Measurements from ENCODE around the gene SPDEF. TPM values are rescaled to one million over a fixed set of nuclear protein-coding genes. Genes with fewer than 3 reads are reported as not detected.

The SPDEF gene
- not detected for polyA plus RNA-seq (ENCODE audit: low read depth in 6 of 6)

DNA sequence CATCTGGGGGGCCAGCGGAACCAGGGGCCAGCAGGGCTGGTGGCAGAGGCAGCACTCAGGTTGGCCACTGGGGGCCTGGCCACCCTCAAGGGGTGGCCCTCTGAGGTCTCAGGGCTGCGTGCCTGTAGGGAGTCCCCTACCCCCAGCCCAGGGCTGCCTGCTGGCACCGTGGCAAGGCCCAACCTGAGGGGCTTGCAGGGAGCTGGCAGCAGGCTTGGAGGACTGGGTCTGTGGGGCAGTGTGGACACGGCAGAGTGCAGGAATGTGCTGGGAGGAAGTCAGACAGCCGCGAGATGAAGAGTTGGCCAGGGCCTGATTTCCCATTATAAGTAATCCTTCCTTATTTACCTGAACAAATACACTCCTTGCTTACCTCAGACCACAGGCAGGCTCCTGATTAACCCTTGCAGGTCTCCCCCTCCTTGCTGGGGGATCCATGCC, at the start of gene SPDEF:
SPDEF (minus strand) TSS at position 299 of the 441 bp plus-strand sequence. CDS start 11,874 bp downstream, outside the sequence.
- peak within 1 kb of the TSS in 1 of 6 donors; percentile 47 for H3K27ac Mint-ChIP-seq
- H3K36me3 Mint-ChIP-seq: no peaks in the 10 kb centered on the region
- peaks cover 0 to 8% (median 8%) of the 10 kb centered on the region in 3 donors for H3K27me3 Mint-ChIP-seq
- H3K4me3 Mint-ChIP-seq: no peak within 1 kb of the TSS
- peaks cover 4 to 12% (median 6%) of the 10 kb centered on the region in 3 donors for H3K4me1 Mint-ChIP-seq
- H3K9me3 Mint-ChIP-seq: peaks cover 0 to 7% (median 0%) of the 10 kb centered on the region in 7 donors
- no peak for DNase-seq
- ATAC-seq (ENCODE audit: low read depth in 2 of 2): no peak

DNA sequence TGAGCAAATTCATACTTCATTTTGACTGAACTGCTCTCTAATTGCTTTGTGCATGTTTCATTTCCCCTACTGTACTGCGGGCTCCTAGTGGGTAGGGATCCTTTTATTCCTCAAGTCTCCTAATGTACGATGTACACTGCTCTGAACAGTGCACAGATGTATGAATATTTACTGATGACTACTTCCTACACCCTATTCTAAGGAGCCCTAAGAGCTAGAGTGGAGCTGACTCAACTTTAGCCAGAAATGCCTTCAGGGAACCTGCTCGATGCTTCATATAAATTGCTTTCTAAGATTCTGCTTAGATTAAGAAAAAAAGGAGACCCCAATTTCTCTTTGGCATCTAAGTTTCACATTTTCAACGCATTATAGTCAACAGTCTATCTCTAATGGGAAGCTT, 47.6 kb upstream of the SPDEF start:
- Mint-ChIP-seq H3K27ac (no peak overlapping the region), H3K27me3 (no peaks in the 10 kb centered on the region), H3K36me3 (peaks cover 5 to 8% of the 10 kb centered on the region in 2 donors), H3K4me1 (peaks cover 14 to 19% (median 19%) of the 10 kb centered on the region in 3 donors), H3K4me3 (no peak overlapping the region), H3K9me3 (no peaks in the 10 kb centered on the region)
- ATAC-seq (ENCODE audit: low read depth in 2 of 2) (no peak), DNase-seq (no peak)

DNA sequence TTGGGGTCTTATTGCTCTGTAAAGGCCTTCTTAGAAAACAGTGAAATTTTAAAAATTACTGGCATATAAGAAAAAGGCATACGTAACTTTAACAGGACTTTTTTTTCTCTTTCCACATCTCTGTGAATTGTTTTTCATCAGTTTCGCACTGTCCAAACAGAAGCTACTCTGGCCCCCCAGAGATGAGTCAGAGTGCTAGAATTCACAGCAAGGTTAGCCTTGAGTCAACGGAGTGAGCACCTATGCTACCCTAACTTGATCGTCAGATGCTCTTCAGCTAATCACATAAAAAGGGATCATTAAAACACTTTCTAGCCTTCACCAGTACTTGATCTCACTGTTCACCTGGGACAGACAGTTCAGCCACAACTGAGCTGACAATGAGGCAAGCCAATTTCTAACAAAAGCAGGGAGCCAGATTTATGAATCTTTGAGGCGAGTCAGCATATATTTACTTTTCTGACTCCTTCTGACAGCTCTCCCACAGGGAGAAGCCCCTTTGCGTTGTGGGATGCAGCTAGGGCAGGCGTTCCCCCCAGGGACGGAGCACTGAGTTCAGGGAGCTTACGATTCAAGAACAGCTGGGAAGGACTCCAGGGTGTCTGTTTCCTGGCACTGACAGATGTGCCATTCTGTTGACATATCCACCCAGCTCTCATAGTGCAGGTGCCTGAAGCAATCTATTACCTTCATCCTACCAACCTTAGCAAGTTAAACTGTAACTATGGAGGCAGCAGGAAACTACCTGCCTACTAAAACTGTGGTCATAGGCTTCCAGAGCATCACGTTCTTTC, 46.4 kb upstream of the SPDEF start:
- Mint-ChIP-seq H3K27me3 (no peaks in the 10 kb centered on the region), H3K9me3 (no peaks in the 10 kb centered on the region), H3K36me3 (peaks cover 5 to 8% of the 10 kb centered on the region in 2 donors), H3K27ac (no peak overlapping the region), H3K4me1 (peaks cover 19 to 27% (median 24%) of the 10 kb centered on the region in 3 donors), H3K4me3 (no peak overlapping the region)
- DNase-seq (no peak), ATAC-seq (ENCODE audit: low read depth in 2 of 2) (no peak)

DNA sequence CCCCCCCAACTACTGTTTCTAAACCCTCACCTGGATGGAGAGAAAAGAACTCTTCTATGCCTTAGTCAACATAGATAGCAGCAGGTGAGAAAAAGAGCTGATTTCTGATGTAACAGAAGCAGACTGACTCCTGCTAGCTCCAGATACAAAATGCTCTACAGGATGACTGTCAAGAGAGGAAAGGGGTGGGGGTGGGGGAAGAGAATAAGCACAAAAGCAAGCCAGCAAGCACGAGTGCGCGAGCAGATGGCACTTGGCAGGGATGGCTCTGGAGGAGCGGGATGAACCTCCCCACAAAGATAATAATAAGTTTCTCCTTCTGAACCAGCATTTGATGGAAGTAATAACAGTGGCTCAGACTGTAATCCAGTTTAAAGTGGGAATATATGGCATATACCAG, 45.6 kb upstream of the SPDEF start:
- DNase-seq (no peak), ATAC-seq (ENCODE audit: low read depth in 2 of 2) (no peak)
- H3K4me3 Mint-ChIP-seq: no peak overlapping the region
- H3K27me3 Mint-ChIP-seq: no peaks in the 10 kb centered on the region
- H3K4me1 Mint-ChIP-seq: peaks cover 25 to 35% (median 31%) of the 10 kb centered on the region in 3 donors
- no peaks in the 10 kb centered on the region for H3K9me3 Mint-ChIP-seq
- peak overlapping the region in 2 of 6 donors; percentile 72 to 78 for H3K27ac Mint-ChIP-seq
- H3K36me3 Mint-ChIP-seq: peaks cover 5 to 8% of the 10 kb centered on the region in 2 donors

DNA sequence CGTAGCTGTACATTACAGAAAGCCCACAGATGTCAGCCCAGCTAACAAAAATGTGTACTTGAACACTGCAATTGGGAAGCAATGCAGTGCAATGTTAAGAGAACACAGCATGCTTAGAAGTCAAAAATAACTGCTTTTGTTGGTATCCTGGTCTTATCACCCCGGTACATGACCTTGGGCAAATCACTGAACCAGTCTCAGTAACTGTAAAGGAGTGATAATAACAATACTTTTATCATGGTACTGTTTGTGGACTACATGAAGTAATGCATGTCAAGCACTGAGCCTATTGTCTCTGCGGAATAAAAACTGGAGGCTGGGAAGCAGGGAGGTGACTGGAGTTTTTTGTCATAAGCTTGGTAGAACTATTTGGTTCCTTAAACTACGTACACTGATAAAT, 44.7 kb upstream of the SPDEF start:
- peak overlapping the region in 1 of 6 donors; percentile 9 for H3K27ac Mint-ChIP-seq
- ATAC-seq (ENCODE audit: low read depth in 2 of 2) (no peak), DNase-seq (no peak)
- H3K9me3 Mint-ChIP-seq: no peaks in the 10 kb centered on the region
- H3K4me1 Mint-ChIP-seq: peaks cover 26 to 43% (median 31%) of the 10 kb centered on the region in 3 donors
- H3K27me3 Mint-ChIP-seq: no peaks in the 10 kb centered on the region
- peaks cover 0 to 1% of the 10 kb centered on the region in 2 donors for H3K36me3 Mint-ChIP-seq
- H3K4me3 Mint-ChIP-seq: no peak overlapping the region

DNA sequence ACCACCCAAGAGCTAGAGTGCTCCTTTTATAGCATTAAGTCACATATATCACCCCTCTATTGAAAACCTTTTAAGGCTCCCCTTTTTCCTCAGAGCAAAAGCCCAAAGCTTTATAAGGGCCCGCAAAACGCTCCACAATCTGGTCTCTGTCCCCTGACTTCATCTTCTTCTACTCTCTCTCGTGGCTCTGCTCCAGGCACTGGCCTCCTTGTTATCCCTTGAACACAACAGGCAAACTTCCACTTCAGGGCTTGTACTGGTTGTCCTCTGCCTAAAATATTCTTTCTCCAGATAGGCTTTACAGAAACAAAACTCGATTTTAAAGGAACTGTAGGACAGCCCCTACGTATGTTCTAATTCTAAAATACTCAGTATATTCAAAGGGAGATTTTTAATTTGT, 44.0 kb upstream of the SPDEF start:
- H3K36me3 Mint-ChIP-seq: no peaks in the 10 kb centered on the region
- no peaks in the 10 kb centered on the region for H3K27me3 Mint-ChIP-seq
- H3K9me3 Mint-ChIP-seq: no peaks in the 10 kb centered on the region
- ATAC-seq (ENCODE audit: low read depth in 2 of 2) (no peak), DNase-seq (no peak)
- no peak overlapping the region for H3K4me3 Mint-ChIP-seq
- peaks cover 26 to 45% (median 30%) of the 10 kb centered on the region in 3 donors for H3K4me1 Mint-ChIP-seq
- H3K27ac Mint-ChIP-seq: peak overlapping the region in 2 of 6 donors; percentile 31 to 42

DNA sequence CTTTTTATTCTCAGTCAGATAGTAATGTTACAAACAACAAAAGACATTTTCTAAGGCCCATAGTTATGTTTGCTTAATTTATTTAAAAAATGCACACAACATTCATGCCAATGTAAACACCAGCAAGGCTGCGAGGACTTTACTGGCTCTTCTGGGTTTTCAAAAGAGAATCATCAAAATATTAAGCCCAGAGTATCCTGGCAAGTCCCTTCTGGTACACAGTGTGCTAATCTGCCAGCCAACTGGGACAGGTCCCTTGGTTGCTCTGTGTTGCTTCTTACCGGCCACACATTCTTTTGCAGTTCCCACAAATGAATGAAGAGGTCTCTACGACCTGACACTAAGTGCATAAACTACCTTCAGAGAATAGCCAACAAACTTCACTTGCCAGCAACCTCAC, 42.6 kb upstream of the SPDEF start:
- Mint-ChIP-seq H3K27me3 (no peaks in the 10 kb centered on the region), H3K4me3 (peak overlapping the region in 1 of 8 donors; percentile 44), H3K4me1 (peaks cover 26 to 54% (median 30%) of the 10 kb centered on the region in 3 donors), H3K9me3 (no peaks in the 10 kb centered on the region), H3K27ac (peak overlapping the region in 2 of 6 donors; percentile 26 to 27), H3K36me3 (no peaks in the 10 kb centered on the region)
- no peak for DNase-seq
- no peak for ATAC-seq (ENCODE audit: low read depth in 2 of 2)

DNA sequence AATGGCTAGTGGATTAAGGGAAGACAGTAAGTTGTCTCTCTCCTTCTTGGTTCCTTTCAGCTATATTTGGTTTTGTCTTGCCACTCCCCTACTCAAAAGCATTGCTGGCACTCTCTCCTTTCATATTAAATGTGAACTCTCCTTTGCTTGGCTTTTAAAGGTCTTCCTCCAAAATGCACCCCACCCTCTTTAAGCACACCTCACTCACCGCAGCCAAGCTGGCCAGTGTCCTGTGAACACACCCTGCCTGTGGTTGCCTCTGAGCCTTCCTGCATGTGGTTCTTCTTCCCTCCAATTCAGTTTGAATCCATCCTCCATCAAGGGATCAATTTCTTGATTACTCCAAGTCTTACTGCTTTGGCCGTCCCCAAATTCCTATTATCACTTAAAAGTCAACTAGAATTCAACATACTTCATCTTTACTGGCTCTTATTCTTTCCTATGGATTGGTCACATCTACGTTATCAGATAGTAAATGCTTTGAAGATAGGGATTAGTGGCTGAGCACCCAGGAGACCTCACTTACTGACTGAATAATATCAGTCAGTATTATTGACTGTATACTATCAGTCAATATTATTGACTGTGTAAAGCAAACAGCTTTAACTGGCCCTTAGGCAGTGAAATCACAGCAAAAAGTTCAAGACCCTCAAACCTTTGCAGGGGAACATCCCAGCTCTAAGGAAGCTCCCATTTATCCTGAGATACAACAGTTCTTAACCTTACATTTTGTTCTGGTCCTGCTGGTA, 41.6 kb upstream of the SPDEF start:
- no peaks in the 10 kb centered on the region for H3K36me3 Mint-ChIP-seq
- ATAC-seq (ENCODE audit: low read depth in 2 of 2) (no peak), DNase-seq (no peak)
- peaks cover 26 to 57% (median 30%) of the 10 kb centered on the region in 3 donors for H3K4me1 Mint-ChIP-seq
- no peaks in the 10 kb centered on the region for H3K9me3 Mint-ChIP-seq
- no peaks in the 10 kb centered on the region for H3K27me3 Mint-ChIP-seq
- H3K4me3 Mint-ChIP-seq: peak overlapping the region in 2 of 8 donors; percentile 43 to 75
- peak overlapping the region in 5 of 6 donors; percentile 1 to 78 (median 64) for H3K27ac Mint-ChIP-seq

DNA sequence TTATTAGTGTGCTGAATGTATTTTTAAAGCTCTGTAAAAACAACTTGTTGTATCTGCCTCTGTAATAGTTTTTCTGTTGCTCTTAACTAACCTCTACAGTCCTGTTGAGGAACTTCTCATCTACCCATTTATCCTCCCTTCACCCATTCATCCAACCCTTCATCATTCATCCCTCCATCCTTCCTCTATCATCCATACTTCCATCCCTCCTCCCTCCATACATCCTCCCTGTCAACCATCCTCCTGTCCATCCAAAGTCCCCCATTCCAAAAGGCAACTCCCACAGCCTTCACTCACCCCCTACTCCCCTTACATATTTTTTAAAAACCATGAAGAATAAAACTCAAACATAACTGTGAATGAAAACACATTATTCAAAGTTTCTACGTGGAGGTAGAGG, 40.7 kb upstream of the SPDEF start:
- Mint-ChIP-seq H3K36me3 (no peaks in the 10 kb centered on the region), H3K9me3 (no peaks in the 10 kb centered on the region), H3K4me3 (no peak overlapping the region), H3K4me1 (peaks cover 32 to 61% (median 35%) of the 10 kb centered on the region in 3 donors), H3K27me3 (no peaks in the 10 kb centered on the region), H3K27ac (peak overlapping the region; percentile 42 to 78 (median 74))
- no peak for ATAC-seq (ENCODE audit: low read depth in 2 of 2)
- DNase-seq: no peak

DNA sequence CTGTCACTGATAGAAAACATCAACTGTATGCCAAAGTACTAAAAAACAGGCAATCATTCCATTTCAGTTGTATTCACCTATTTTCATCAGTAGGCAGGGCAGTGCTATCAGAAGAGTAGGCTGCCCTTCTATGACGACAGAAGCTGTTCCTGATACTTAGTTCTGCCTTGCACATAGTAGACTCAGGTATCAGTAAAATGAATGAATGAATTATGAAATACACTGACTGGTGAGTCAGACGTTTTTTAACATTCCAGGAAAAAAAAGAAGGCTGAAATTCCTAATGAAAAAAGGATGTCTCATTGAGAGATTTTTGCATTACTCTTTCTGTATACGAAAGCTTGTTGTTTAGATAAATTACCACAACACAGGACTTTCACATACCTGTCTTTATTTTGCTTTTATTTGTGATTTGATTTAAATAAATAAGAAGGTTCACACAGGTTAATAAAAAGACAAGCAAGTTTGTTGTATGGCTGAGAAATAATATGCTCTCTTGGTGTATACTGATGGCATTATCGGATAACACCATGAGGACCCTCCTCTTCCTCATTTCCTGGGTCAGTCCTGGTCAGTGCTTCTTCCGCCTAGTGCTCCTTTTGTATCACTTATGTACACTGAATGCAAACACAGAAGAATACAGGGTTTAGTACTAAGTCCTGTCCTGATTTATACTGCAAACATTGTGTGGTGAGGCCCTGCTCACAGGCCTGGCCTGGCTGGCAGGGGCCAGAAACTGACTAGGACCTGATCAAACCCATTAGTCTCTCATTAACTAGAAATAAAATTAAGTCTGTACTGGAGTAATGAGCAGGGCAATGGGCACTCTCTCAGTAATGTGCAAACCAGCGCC, 39.4 kb upstream of the SPDEF start:
- Mint-ChIP-seq H3K9me3 (no peaks in the 10 kb centered on the region), H3K4me1 (peaks cover 34 to 65% (median 45%) of the 10 kb centered on the region in 3 donors), H3K36me3 (no peaks in the 10 kb centered on the region), H3K27ac (peak overlapping the region in 4 of 6 donors; percentile 55 to 88 (median 68)), H3K27me3 (no peaks in the 10 kb centered on the region), H3K4me3 (no peak overlapping the region)
- ATAC-seq (ENCODE audit: low read depth in 2 of 2): no peak
- DNase-seq: no peak

DNA sequence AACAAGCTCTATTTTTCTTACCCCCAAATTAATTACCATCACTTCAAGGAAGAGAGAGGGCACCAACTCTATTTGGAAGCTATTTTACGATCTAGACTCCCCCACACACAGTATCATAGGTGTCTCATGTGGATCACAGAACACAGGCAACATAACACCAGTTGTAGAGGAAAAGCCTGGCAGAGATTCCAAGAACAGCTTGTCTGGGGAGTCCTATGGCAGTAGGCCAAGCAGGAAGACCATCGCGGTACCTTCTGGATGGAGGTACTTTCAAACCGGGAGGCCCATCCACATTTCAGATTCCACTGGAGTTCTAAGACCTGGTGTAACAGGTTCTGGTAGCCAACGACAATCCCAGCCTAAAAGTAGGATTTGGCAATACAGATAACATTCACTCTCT, 37.6 kb upstream of the SPDEF start:
- DNase-seq: no peak
- Mint-ChIP-seq H3K9me3 (no peaks in the 10 kb centered on the region), H3K4me3 (no peak overlapping the region), H3K36me3 (peaks cover 6 to 11% of the 10 kb centered on the region in 2 donors), H3K27me3 (no peaks in the 10 kb centered on the region), H3K4me1 (peaks cover 33 to 54% (median 46%) of the 10 kb centered on the region in 3 donors), H3K27ac (peak overlapping the region in 4 of 6 donors; percentile 7 to 74 (median 34))
- ATAC-seq (ENCODE audit: low read depth in 2 of 2): no peak

DNA sequence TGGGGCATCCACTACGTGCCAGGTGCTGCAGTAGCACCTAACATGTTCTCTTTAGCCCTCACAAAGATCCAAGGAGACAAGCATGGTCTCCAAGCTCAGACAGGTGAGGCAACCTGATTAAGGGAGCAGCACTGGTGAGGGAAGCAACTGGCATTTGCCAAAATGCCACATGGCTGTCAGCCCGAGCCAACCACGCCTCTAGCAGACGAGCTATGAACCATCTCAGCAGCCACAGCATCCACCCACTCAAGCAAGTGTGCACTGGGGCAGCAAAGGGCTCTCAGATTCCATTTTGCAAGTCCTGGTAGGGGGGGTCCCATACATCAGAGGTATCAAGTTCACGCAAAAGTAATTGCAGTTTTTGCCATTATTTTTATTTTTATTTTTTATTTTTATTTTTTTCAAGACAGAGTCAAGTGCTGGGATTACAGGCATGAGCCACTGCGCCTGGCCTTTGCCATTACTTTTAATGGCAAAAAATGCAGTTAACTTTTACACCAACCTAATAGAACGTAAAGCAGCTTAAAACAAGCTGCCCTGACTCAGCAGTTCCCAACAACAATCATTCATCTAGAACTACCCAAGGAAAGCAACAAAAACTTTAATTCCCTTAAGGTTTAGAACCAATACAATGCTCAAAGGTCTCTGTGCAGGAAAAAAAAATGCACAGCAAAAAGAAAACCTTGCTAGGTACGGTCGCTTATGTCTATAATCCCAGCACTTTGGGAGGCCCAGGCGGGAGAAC, 36.3 kb upstream of the SPDEF start:
- Mint-ChIP-seq H3K36me3 (peaks cover 6 to 12% of the 10 kb centered on the region in 2 donors), H3K4me3 (peak overlapping the region in 5 of 8 donors; percentile 16 to 72 (median 65)), H3K27ac (peak overlapping the region in 4 of 6 donors; percentile 51 to 91 (median 70)), H3K4me1 (peaks cover 31 to 48% (median 45%) of the 10 kb centered on the region in 3 donors), H3K9me3 (no peaks in the 10 kb centered on the region), H3K27me3 (no peaks in the 10 kb centered on the region)
- DNase-seq (no peak), ATAC-seq (ENCODE audit: low read depth in 2 of 2) (peak in 1 of 2 donors; percentile 58)
